HepG2 (cell line): ENCODE results near the gene ENO3. TPM values are rescaled to one million over a fixed set of nuclear protein-coding genes. Genes with fewer than 3 reads are reported as not detected.

Experiments
- ATF1 ChIP-seq: IDR thresholded peaks from 2 replicates; pipeline ENCODE4 v1.6.1; 2016; ENCODE audit warnings: mild to moderate bottlenecking, control low read depth
- ATF4 ChIP-seq, 2 experiments: fragments of 450-650 bp in 1 of 2; sonication (generic) in 1 of 2; formaldehyde crosslinking; IDR thresholded peaks; 2 replicates each; pipeline versions ENCODE4 v1.5.0 to v1.8.0; 2020 to 2022; ENCODE audit warnings: mild to moderate bottlenecking in 1 of 2, missing genetic modification reagents in 1 of 2
- CBX2 ChIP-seq, 2 experiments: fragments of 200-600 bp in 1 of 2; sonication (generic); formaldehyde crosslinking in 1 of 2; IDR thresholded peaks; 2 replicates each; pipeline versions ENCODE4 v1.7.0 to v1.8.1; 2018 to 2022; ENCODE audit warnings: low read depth in 2 of 2, low read length in 1 of 2, mild to moderate bottlenecking in 1 of 2, missing genetic modification reagents in 1 of 2
- CEBPB ChIP-seq: IDR thresholded peaks from 2 replicates; pipeline ENCODE4 v1.6.1; 2011; ENCODE audit warnings: low read depth, low read length, improper control_type of control experiment, borderline replicate concordance
- CEBPG ChIP-seq: IDR thresholded peaks from 2 replicates; pipeline ENCODE4 v1.6.1; 2016
- DPF2 ChIP-seq: sonication (generic); formaldehyde crosslinking; IDR thresholded peaks from 2 replicates; pipeline ENCODE4 v1.4.0; 2020; ENCODE audit warnings: mild to moderate bottlenecking, low read depth, missing genetic modification reagents, borderline replicate concordance
- FOSL2 ChIP-seq: sonication (generic); formaldehyde crosslinking; IDR thresholded peaks from 2 replicates; pipeline ENCODE4 v1.4.0; 2020; ENCODE audit warnings: missing genetic modification reagents
- GLI4 ChIP-seq: sonication (generic); formaldehyde crosslinking; IDR thresholded peaks from 2 replicates; pipeline ENCODE4 v1.5.1; 2020; ENCODE audit warnings: missing genetic modification reagents, mild to moderate bottlenecking, moderate library complexity, borderline replicate concordance
- HNF4A ChIP-seq: sonication (generic); formaldehyde crosslinking; IDR thresholded peaks from 2 replicates; pipeline ENCODE4 v1.4.0; 2020; ENCODE audit warnings: missing genetic modification reagents
- ISL2 ChIP-seq: sonication (generic); formaldehyde crosslinking; IDR thresholded peaks from 2 replicates; pipeline ENCODE4 v1.5.0; 2020; ENCODE audit warnings: missing genetic modification reagents
- NCOA5 ChIP-seq: sonication (generic); formaldehyde crosslinking; IDR thresholded peaks from 2 replicates; pipeline ENCODE4 v1.4.0; 2020; ENCODE audit warnings: missing genetic modification reagents
- NFYC ChIP-seq: IDR thresholded peaks from 2 replicates; pipeline ENCODE4 v1.6.1; 2016; ENCODE audit warnings: missing genetic modification reagents, missing compliant biosample characterization
- POGK ChIP-seq: sonication (generic); formaldehyde crosslinking; conservative IDR thresholded peaks from 2 replicates; pipeline ENCODE4 v1.8.0; 2022; ENCODE audit warnings: mild to moderate bottlenecking, moderate library complexity, missing genetic modification reagents
- POLR2A ChIP-seq, 2 experiments: IDR thresholded peaks; 2 replicates each; pipeline ENCODE4 v1.6.1; 2011; ENCODE audit warnings: low read depth in 2 of 2, low read length in 2 of 2, mild to moderate bottlenecking in 1 of 2, moderate library complexity in 1 of 2; ENCODE audit not compliant: insufficient read depth in 1 of 2
- POLR2G ChIP-seq: fragments of 200-400 bp; formaldehyde crosslinking; IDR thresholded peaks from 2 replicates; pipeline ENCODE4 v1.6.1; 2018; ENCODE audit warnings: mild to moderate bottlenecking, low read depth, low read length, moderate library complexity
- RBM39 ChIP-seq: fragments of 200-400 bp; formaldehyde crosslinking; IDR thresholded peaks from one replicate; pipeline ENCODE4 v1.6.1; 2018; ENCODE audit warnings: antibody characterized with exemption, mild to moderate bottlenecking, low read depth, low read length; ENCODE audit not compliant: poor library complexity, severe bottlenecking
- RFX1 ChIP-seq: fragments of 450-650 bp; IDR thresholded peaks from 2 replicates; pipeline ENCODE4 v1.6.1; 2017
- SAP130 ChIP-seq: IDR thresholded peaks from 2 replicates; pipeline ENCODE4 v1.6.1; 2016; ENCODE audit warnings: low read depth
- STAG1 ChIP-seq: sonication (generic); formaldehyde crosslinking; IDR thresholded peaks from 2 replicates; pipeline ENCODE4 v1.4.0; 2020; ENCODE audit warnings: missing genetic modification reagents
- THAP8 ChIP-seq: sonication (generic); formaldehyde crosslinking; IDR thresholded peaks from 2 replicates; pipeline ENCODE4 v1.5.1; 2020; ENCODE audit warnings: missing genetic modification reagents, mild to moderate bottlenecking, borderline replicate concordance
- ZEB1 ChIP-seq: IDR thresholded peaks from 2 replicates; pipeline ENCODE4 v1.6.1; 2012; ENCODE audit warnings: mild to moderate bottlenecking, low read depth, inconsistent platforms; ENCODE audit not compliant: insufficient replicate concordance
- ZFY ChIP-seq: sonication (generic); formaldehyde crosslinking; IDR thresholded peaks from 2 replicates; pipeline ENCODE4 v1.4.0; 2020; ENCODE audit warnings: missing genetic modification reagents
- ZNF232 ChIP-seq: sonication (generic); formaldehyde crosslinking; IDR thresholded peaks from 2 replicates; pipeline ENCODE4 v1.4.0; 2020; ENCODE audit warnings: missing genetic modification reagents, borderline replicate concordance
- ZNF292 ChIP-seq: sonication (generic); formaldehyde crosslinking; IDR thresholded peaks from 2 replicates; pipeline ENCODE4 v1.8.1; 2022; ENCODE audit warnings: mild to moderate bottlenecking, low read depth, missing genetic modification reagents, borderline replicate concordance
- ZNF460 ChIP-seq: sonication (generic); formaldehyde crosslinking; IDR thresholded peaks from 2 replicates; pipeline ENCODE4 v1.5.1; 2020; ENCODE audit warnings: missing genetic modification reagents, mild to moderate bottlenecking, borderline replicate concordance
- ZSCAN31 ChIP-seq: sonication (generic); formaldehyde crosslinking; IDR thresholded peaks from 2 replicates; pipeline ENCODE4 v1.5.0; 2020; ENCODE audit warnings: low read depth, mild to moderate bottlenecking, missing genetic modification reagents
- polyA plus RNA-seq, 8 experiments: library from polyadenylated mRNA; depleted of rRNA in 3 of 8; stranded (reverse) in 7 of 8; unstranded in 1 of 8; fragments of >200 nt; fragmentation: Illumina TruSeq in 4 of 8; extraction: Trizol in 4 of 8; gene quantifications; 2 replicates each; pipeline versions ENCODE4 v1.2.1 to v1.2.3, GENCODE V29; 2011 to 2016; ENCODE audit warnings: low read depth in 4 of 8, missing spikeins in 1 of 8, mixed read lengths in 1 of 8; ENCODE audit not compliant: insufficient read depth in 1 of 8
- total RNA-seq, 5 experiments: library from RNA; depleted of rRNA; stranded (reverse); fragments of >200 nt; fragmentation: Illumina TruSeq; extraction: Trizol; gene quantifications; 2 replicates each; pipeline ENCODE4 v1.2.3, GENCODE V29; 2016; ENCODE audit warnings: low read depth in 1 of 5

The ENO3 gene
- total and polyA plus RNA-seq, 2 of the 13 experiments (the other 11 are each of a cell fraction or from before 2014, with no cell fraction given): 59.8 to 69.8 TPM

- TF ChIP-seq STAG1 (CRISPR knock-in tag) (no peak), CEBPG (CRISPR knock-in tag) (peak; percentile 54; the same call in 1 of the 2 replicates), ZFY (CRISPR knock-in tag) (peak; percentile 31; the same call in 1 of the 2 replicates), ATF1 (CRISPR knock-in tag) (no peak), ZNF460 (no peak), NCOA5 (CRISPR knock-in tag) (no peak), ZNF292 (CRISPR knock-in tag) (no peak), GLI4 (CRISPR knock-in tag) (no peak), DPF2 (no peak), ZNF232 (CRISPR knock-in tag) (no peak), POLR2A (IDR thresholded peaks at IDR 0.05; ENCODE audit: insufficient read depth in 1 of 2, low read depth in 2 of 2, low read length in 2 of 2) (peak in 1 of 2 experiments; percentile 26; a peak in 3 of 4 replicates), RFX1 (no peak), NFYC (CRISPR knock-in tag) (no peak), CBX2 (IDR thresholded peaks at IDR 0.05; ENCODE audit: low read depth, low read length) (no peak), CBX2 (CRISPR knock-in tag; IDR thresholded peaks at IDR 0.05; ENCODE audit: low read depth) (0 out of 2 replicates have a peak, but pooled peaks have one; percentile 17), SAP130 (CRISPR knock-in tag) (peak; percentile 56), POLR2G (peak; percentile 37; the same call in 1 of the 2 replicates), FOSL2 (CRISPR knock-in tag) (peak; percentile 52), ISL2 (CRISPR knock-in tag) (no peak), HNF4A (CRISPR knock-in tag) (peak; percentile 12; the same call in 1 of the 2 replicates), POGK (CRISPR knock-in tag) (0 out of 2 replicates have a peak, but pooled peaks have one; percentile 56), ATF4 (CRISPR knock-in tag; IDR thresholded peaks at IDR 0.05) (peak in 1 of 2 experiments; percentile 90; a peak in 2 of 4 replicates), ZEB1 (no peak), CEBPB (peak; percentile 7; the same call in 1 of the 2 replicates), ZSCAN31 (CRISPR knock-in tag) (peak; percentile 56; the same call in 1 of the 2 replicates), THAP8 (CRISPR knock-in tag) (no peak), RBM39 (no peak)
These were observed 18.2 kb downstream of the ENO3 start (continued) for GRCh38 chr17:4969047-4969550.
